Measurements from ENCODE around the gene PLPPR4. TPM values are rescaled to one million over a fixed set of nuclear protein-coding genes. Genes with fewer than 3 reads are reported as not detected.

Gene PLPPR4
- total RNA-seq, 1 donor, result 1.8 TPM

GRCh38 chr1:99229122-99229521 is 35.2 kb upstream of the PLPPR4 start:
- TF ChIP-seq, protein P1, sequence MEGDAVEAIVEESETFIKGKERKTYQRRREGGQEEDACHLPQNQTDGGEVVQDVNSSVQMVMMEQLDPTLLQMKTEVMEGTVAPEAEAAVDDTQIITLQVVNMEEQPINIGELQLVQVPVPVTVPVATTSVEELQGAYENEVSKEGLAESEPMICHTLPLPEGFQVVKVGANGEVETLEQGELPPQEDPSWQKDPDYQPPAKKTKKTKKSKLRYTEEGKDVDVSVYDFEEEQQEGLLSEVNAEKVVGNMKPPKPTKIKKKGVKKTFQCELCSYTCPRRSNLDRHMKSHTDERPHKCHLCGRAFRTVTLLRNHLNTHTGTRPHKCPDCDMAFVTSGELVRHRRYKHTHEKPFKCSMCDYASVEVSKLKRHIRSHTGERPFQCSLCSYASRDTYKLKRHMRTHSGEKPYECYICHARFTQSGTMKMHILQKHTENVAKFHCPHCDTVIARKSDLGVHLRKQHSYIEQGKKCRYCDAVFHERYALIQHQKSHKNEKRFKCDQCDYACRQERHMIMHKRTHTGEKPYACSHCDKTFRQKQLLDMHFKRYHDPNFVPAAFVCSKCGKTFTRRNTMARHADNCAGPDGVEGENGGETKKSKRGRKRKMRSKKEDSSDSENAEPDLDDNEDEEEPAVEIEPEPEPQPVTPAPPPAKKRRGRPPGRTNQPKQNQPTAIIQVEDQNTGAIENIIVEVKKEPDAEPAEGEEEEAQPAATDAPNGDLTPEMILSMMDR (IDR thresholded peaks at IDR 0.05; ENCODE audit: extremely low read depth, low read depth, low read length), result no peak
- H3K79me2 ChIP-seq (ENCODE audit: insufficient read depth, low read length), result no peaks in the 10 kb centered on the region
- no peaks in the 10 kb centered on the region for H3K9me3 ChIP-seq (ENCODE audit: low read depth, low read length)
- H3K27ac ChIP-seq (ENCODE audit: low read depth, low read length), result no peak overlapping the region
- no peak overlapping the region for H3K4me3 ChIP-seq (ENCODE audit: insufficient read depth, low read length)
- no peaks in the 10 kb centered on the region for H3K4me1 ChIP-seq (ENCODE audit: insufficient read depth, low read length)
- H4K20me1 ChIP-seq (ENCODE audit: insufficient read depth, low read length), result no peaks in the 10 kb centered on the region
- DNase-seq (ENCODE audit: insufficient read length, low spot score, missing footprints), result no peak
- H3K36me3 ChIP-seq (ENCODE audit: insufficient read depth, low read length), result no peaks in the 10 kb centered on the region
- H3K4me2 ChIP-seq (ENCODE audit: insufficient read depth, low read length), result no peak overlapping the region
- H2AFZ ChIP-seq (ENCODE audit: low read length), result no peak overlapping the region
- H3K27me3 ChIP-seq (ENCODE audit: insufficient read depth, low read length), result no peaks in the 10 kb centered on the region

DNA sequence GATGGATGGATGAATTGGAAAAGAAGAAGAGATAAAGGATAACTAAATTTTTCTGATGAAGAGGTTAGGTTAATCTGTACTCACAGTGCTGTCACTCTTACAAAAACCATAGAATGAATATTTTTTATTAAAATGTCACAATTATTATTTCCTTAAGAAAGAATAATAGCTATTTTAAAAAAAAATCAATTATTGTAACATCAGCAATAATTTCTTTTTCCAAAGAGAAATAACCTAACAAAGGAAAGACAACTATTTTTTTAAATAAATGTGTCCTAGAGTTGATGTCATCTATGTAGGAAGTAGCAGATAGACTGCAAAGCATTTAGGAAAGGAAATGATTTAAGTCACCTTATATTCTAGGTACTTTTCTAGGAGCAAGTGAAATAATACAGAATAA is 33.6 kb upstream of the PLPPR4 start:
- DNase-seq (ENCODE audit: insufficient read length, low spot score, missing footprints), result no peak
- no peak overlapping the region for H2AFZ ChIP-seq (ENCODE audit: low read length)
- no peaks in the 10 kb centered on the region for H4K20me1 ChIP-seq (ENCODE audit: insufficient read depth, low read length)
- no peak overlapping the region for H3K4me3 ChIP-seq (ENCODE audit: insufficient read depth, low read length)
- no peaks in the 10 kb centered on the region for H3K79me2 ChIP-seq (ENCODE audit: insufficient read depth, low read length)
- H3K4me2 ChIP-seq (ENCODE audit: insufficient read depth, low read length), result no peak overlapping the region
- no peaks in the 10 kb centered on the region for H3K36me3 ChIP-seq (ENCODE audit: insufficient read depth, low read length)
- H3K9me3 ChIP-seq (ENCODE audit: low read depth, low read length), result no peaks in the 10 kb centered on the region
- H3K4me1 ChIP-seq (ENCODE audit: insufficient read depth, low read length), result no peaks in the 10 kb centered on the region
- no peak overlapping the region for H3K27ac ChIP-seq (ENCODE audit: low read depth, low read length)
- no peaks in the 10 kb centered on the region for H3K27me3 ChIP-seq (ENCODE audit: insufficient read depth, low read length)
- TF ChIP-seq, protein P1 (IDR thresholded peaks at IDR 0.05; ENCODE audit: extremely low read depth, low read depth, low read length), result no peak

- H3K36me3 ChIP-seq (ENCODE audit: insufficient read depth, low read length), result no peaks in the 10 kb centered on the region
- H2AFZ ChIP-seq (ENCODE audit: low read length), result no peak overlapping the region
- H3K9me3 ChIP-seq (ENCODE audit: low read depth, low read length), result no peaks in the 10 kb centered on the region
- H3K27me3 ChIP-seq (ENCODE audit: insufficient read depth, low read length), result no peaks in the 10 kb centered on the region
- no peaks in the 10 kb centered on the region for H3K79me2 ChIP-seq (ENCODE audit: insufficient read depth, low read length)
- TF ChIP-seq, protein P1 (IDR thresholded peaks at IDR 0.05; ENCODE audit: extremely low read depth, low read depth, low read length), result no peak
- no peak overlapping the region for H3K4me3 ChIP-seq (ENCODE audit: insufficient read depth, low read length)
- H3K4me1 ChIP-seq (ENCODE audit: insufficient read depth, low read length), result no peaks in the 10 kb centered on the region
- H3K27ac ChIP-seq (ENCODE audit: low read depth, low read length), result no peak overlapping the region
- H4K20me1 ChIP-seq (ENCODE audit: insufficient read depth, low read length), result no peaks in the 10 kb centered on the region
- no peak for DNase-seq (ENCODE audit: insufficient read length, low spot score, missing footprints)
- H3K4me2 ChIP-seq (ENCODE audit: insufficient read depth, low read length), result no peak overlapping the region
Observed at GRCh38 chr1:99232172-99232571, 32.1 kb upstream of the PLPPR4 start.

DNA sequence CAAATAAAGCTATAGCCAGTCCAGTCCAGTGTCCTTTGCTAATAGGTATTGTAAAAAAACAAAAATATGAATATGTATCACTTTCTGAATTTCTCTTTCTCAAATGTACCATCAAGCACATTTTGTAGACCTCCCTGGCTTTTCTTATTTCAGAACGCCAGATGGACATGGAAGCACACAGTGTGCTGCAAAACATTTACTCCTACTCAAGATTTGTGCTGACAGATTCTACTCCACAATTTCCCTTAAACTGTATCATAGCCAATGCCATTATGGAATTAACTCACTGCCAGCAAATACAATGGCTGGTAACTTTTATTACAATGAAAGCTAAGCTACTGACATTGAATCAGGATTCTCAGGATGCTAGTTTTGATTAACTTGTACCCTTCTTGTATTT is 30.8 kb upstream of the PLPPR4 start:
- H4K20me1 ChIP-seq (ENCODE audit: insufficient read depth, low read length), result no peaks in the 10 kb centered on the region
- H2AFZ ChIP-seq (ENCODE audit: low read length), result no peak overlapping the region
- H3K4me2 ChIP-seq (ENCODE audit: insufficient read depth, low read length), result no peak overlapping the region
- DNase-seq (ENCODE audit: insufficient read length, low spot score, missing footprints), result no peak
- no peak overlapping the region for H3K4me3 ChIP-seq (ENCODE audit: insufficient read depth, low read length)
- TF ChIP-seq, protein P1 (IDR thresholded peaks at IDR 0.05; ENCODE audit: extremely low read depth, low read depth, low read length), result no peak
- no peaks in the 10 kb centered on the region for H3K27me3 ChIP-seq (ENCODE audit: insufficient read depth, low read length)
- H3K27ac ChIP-seq (ENCODE audit: low read depth, low read length), result no peak overlapping the region
- H3K79me2 ChIP-seq (ENCODE audit: insufficient read depth, low read length), result no peaks in the 10 kb centered on the region
- no peaks in the 10 kb centered on the region for H3K9me3 ChIP-seq (ENCODE audit: low read depth, low read length)
- no peaks in the 10 kb centered on the region for H3K4me1 ChIP-seq (ENCODE audit: insufficient read depth, low read length)
- no peaks in the 10 kb centered on the region for H3K36me3 ChIP-seq (ENCODE audit: insufficient read depth, low read length)
